Astrocyte of the hippocampus (primary cell): ENCODE measurements around the gene ZNF445.
"Not testable (repeated sequence)": the region's sequence is repeated elsewhere in the genome, so short reads cannot be mapped to it uniquely, and the experiment has no call there.

Experiments
- DNase-seq: peaks from one replicate; pipeline ENCODE4 v3.0.0; 2011; ENCODE audit warnings: low read depth, low spot score

The ZNF445 gene

DNA sequence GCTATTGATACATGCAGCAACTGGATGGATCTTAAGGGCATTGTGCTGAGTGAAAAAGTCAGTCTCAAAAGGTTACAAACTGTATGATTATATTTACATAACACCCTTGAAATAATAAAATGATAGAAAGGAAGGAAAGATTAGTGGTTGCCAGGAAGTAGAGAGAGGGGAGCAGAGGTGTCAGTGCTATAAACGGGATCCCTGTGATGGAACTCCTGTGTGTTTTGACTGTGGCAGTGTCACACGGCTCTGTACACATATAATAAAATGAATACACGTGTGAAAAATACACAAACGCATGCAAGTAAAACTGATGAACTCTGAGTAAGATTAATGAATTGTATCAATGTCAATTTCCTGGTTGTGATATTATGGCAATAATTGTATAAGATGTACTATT lies 78.6 kb downstream of the ZNF445 start:
- no peak for DNase-seq

DNA sequence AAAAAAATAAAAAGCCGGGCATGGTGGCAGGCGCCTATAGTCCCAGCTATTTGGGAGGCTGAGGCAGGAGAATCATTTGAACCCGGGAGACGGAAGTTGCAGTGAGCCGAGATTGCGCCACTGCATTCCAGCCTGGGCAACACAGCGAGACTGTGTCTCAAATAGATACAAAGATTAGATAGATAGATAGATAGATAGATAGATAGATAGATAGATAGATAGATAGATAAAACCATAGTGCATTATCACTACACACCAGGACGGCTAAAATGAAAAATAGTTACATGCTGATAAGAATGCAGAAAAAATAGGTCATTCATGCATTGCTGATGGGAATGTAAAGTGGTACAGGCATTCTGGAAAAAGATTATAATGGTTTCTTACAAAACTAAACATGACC lies 79.2 kb downstream of the ZNF445 start:
- not testable (repeated sequence) for DNase-seq

DNA sequence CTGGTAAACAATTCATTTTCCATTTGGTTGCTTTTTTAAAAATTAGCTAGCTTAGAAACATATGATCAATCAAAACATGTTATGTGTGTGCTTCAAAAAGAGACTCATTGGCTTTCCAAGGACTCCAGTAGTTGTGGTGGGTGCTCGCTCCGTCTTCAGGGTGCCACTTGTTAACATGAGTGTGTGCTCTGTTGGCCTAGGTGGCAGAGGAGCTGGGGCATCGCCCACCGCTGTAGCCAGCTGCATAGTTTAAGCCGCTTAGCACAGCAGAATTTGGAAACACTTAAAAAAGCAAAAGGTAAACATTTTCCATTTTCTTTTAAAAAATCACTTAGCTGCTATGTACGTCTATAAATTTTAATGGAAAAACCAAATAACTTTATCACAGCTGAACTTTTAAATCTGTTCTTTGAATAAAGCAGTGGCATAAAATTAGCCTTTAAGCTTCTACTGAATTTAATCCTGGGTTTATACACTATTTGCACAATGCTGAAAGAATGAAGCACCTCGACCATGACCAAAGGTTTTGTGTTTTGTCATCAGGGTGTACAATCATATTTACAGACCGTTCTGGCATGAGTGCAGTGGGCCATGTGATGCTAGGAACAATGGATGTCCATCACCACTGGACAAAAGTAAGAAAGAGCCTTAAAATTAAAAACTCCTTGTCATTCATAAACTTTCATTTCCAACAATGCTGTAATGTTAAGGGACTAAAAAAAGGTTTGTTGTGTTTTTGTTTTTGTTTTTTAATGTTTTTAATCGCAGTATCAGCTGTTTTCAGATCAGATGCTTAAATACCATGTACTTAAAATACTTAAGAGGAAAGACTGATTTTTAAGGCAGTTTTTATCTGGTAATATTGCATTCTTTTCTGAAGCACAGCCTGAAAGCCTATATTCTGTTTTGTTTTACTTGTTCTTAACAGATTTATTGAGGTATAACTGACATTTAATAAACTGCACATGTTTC lies 81.0 kb downstream of the ZNF445 start:
- DNase-seq: no peak

DNA sequence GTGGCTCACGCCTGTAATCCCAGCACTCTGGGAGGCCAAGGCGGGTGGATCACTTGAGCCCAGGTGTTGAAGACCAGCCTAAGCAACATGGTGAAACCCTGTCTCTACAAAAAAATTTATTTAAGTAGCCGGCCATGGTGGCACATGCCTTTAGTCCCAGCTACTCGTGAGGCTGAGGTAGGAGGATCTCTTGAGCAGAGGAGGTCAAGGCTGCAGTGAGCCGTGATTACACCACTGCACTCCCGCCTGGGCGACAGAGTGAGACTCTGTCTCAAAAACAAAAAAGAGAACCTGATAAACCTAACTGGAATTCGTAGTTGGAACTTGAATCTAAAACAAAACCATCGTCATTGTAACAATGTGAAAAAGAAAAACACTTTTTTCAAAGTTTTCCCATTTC lies 81.8 kb downstream of the ZNF445 start:
- DNase-seq: no peak

DNA sequence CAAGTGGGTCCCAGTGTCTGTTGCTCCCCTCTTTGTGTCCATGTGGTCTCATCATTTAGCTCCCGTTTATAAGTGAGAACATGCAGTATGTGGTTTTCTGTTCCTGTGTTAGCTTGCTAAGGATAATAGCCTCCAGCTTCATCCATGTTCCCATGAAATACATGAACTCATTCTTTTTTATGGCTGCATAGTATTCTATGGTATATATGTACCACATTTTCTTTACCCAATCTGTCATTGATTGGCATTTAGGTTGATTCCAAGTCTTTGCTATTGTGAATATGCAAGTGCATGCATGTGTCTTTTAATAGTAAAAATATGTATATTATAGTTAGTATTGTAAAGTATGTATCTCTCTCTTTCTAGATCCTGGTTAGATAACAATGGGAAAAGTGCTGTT lies 85.0 kb downstream of the ZNF445 start:
- DNase-seq: no peak

DNA sequence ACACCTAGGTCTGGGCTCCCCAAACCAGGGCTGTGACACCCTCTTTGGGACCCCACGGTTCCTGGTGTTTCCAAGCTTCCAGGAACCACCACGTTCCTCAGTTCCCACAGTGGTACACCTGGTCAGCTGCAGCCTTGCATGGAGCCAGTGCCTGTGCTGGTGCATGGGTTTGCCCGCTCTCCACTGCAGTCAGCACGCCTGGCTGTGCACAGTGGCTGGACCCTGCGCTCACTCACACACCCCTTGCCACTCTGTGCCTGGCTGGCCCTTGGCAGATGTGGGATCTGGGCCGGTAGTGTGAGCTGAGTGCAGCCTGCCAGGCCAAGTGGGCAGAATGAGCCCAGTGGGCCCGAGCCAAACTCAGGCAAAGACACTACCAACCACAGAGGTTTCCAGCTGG lies 90.1 kb downstream of the ZNF445 start:
- DNase-seq: no peak
